HG02981 (cell line): ENCODE data around the gene SGPL1.
"Not testable (repeated sequence)": the region's sequence is repeated elsewhere in the genome, so short reads cannot be mapped to it uniquely, and the experiment has no call there.

ENCODE experiments used
- ATAC-seq: cut with Tn5 transposase; IDR thresholded peaks from one replicate; pipeline ENCODE4 v1.9.1; 2021; ENCODE audit warnings: mild to moderate bottlenecking, moderate library complexity; ENCODE audit not compliant: unreplicated experiment

Gene SGPL1

GRCh38 chr10:70917635-70918034 lies 101.9 kb downstream of the SGPL1 start:
- ATAC-seq, result no peak

- no peak for ATAC-seq
Observed at GRCh38 chr10:70918851-70919530, 103.2 kb downstream of the SGPL1 start.

DNA sequence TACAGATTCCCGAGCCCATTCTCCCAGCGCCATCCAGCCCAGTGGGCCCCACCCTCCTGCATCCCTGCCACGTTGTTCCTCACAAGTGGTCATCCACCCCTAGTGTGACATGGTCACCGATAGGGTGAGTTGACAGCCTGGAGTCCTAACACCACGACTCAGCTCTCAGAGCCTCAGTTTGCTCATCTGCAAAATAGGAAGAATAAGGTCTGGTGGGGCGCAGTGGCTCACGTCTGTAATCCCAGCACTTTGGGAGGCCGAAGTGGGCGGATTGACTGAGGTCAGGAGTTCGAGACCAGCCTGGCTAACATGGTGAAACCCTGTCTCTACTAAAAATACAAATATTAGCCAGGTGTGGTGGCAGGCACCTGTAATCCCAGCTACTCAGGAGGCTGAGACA lies 104.2 kb downstream of the SGPL1 start:
- not testable (repeated sequence) for ATAC-seq

DNA sequence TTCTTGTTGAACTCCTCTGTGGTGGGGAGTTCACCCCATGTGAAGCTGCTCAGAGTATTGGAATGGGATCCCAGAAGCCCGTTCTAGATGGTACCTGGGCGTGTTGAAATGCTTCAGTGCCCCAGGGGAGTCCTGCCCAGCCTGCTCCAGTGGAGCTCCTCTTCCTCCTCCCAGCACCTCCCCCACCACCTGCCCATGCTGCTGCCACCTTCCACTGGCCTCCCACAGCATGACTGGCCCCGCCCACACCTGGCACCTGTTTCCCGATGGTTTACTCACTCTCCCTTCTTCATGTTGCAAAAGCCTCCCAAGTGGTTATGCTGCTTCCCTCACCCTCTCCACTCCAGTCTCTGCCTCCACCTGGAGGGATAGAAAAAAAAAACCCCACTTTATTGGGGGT lies 104.8 kb downstream of the SGPL1 start:
- ATAC-seq, result no peak

GRCh38 chr10:70921285-70921684 lies 105.5 kb downstream of the SGPL1 start:
- no peak for ATAC-seq

DNA sequence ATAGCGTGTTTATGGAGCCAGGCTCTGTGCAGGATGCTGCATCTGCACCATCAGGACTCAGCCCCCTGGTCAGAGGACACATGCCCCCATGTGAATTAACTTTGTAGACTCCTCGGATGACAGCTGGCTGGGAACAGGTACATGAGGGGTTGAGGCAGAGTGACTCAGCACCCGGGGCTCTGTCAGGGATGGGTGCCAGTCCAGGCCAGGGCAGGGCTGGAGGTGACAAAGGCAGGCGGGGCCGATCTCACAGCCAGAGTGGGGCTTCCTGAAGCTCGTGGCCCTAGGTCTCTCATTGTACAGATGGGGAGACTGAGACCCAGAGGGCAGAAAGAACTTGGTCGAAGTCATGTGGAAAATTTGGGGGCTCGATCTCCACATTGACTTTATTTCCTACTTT lies 107.9 kb downstream of the SGPL1 start:
- no peak for ATAC-seq

GRCh38 chr10:70925377-70926225 lies 109.9 kb downstream of the SGPL1 start:
- no peak for ATAC-seq

GRCh38 chr10:70926226-70927000 lies 110.7 kb downstream of the SGPL1 start:
- ATAC-seq, result no peak

- ATAC-seq, result no peak
Observed at GRCh38 chr10:70927189-70927943, 111.6 kb downstream of the SGPL1 start.

DNA sequence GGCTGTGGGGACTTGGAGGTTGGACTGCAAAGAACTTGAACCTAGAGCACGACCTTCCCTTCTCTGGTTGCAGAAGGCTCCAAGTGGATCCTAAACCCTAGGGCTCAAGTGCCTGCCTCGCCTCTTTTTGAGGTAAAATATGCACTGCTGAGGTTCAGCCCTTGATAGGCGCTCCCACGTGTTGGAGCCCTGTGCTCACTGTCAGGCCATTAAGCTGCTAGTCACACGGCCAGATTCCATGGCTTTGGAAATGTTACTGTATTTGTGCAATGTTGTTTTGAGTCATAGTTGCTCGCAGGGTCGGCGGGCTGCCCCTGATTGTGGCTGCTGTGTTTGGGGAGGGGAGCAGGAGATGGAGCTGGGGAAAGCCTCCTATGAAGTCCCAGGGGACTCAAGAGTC lies 112.4 kb downstream of the SGPL1 start:
- ATAC-seq, result no peak

DNA sequence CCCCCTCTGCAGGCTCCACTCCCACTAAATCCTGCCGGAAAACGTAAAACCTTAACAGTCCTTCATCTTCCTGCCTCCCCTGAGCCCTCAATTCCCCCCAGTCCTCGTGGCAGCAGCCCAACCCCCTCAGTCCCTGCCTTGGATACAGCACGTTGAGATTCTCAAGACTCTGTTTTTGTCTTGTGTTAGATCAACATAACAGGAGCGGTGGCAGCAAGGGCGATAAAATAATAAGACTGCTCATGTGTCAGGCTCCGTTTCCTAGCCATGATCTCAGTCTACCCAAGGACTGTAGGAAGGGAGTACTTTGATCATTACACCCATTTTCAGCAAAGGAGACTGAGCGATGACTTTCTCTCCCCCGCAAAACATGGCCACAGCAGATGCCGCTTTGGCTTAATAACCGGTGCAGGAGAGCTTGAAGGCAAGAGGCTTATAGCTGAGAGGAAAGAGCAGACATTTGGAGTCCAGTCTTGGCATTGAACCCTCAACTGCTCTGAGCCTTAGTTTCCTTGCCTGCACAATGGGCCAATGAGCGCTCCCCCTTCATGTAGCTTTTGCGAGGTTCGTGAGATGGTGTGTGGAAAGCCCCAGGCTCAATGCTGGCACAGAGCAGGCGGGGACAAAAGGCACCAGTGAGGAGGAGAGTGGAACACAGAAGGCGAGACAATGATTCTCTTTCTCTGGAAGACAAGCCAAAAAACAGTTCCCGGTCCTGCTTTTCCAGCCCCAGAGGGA lies 114.7 kb downstream of the SGPL1 start:
- ATAC-seq, result no peak
